HG03025 (cell line): ENCODE measurements around the gene WNT11.

Source experiments
- ATAC-seq: cut with Tn5 transposase; IDR thresholded peaks from one replicate; pipeline ENCODE4 v1.9.1; 2021; ENCODE audit warnings: mild to moderate bottlenecking, moderate library complexity; ENCODE audit not compliant: unreplicated experiment, low FRiP score

Gene WNT11

GRCh38 chr11:76184551-76184993 is 21.7 kb downstream of the WNT11 start:
- no peak for ATAC-seq

- ATAC-seq: no peak
Observed at GRCh38 chr11:76181371-76181770, 24.9 kb downstream of the WNT11 start.

GRCh38 chr11:76179147-76179546 is 27.2 kb downstream of the WNT11 start:
- ATAC-seq: no peak

- ATAC-seq: no peak
Observed at GRCh38 chr11:76177250-76177686, 29.0 kb downstream of the WNT11 start.

GRCh38 chr11:76176463-76176862 is 29.8 kb downstream of the WNT11 start:
- no peak for ATAC-seq

- no peak for ATAC-seq
Observed at GRCh38 chr11:76175783-76176182, 30.5 kb downstream of the WNT11 start.

GRCh38 chr11:76174330-76174729 is 32.0 kb downstream of the WNT11 start:
- ATAC-seq: no peak

- ATAC-seq: no peak
Observed at GRCh38 chr11:76173663-76174062, 32.6 kb downstream of the WNT11 start.

- ATAC-seq: no peak
Observed at GRCh38 chr11:76172583-76172982, 33.7 kb downstream of the WNT11 start.

- no peak for ATAC-seq
Observed at GRCh38 chr11:76170468-76170867, 35.8 kb downstream of the WNT11 start.

GRCh38 chr11:76169473-76169896 is 36.8 kb downstream of the WNT11 start:
- ATAC-seq: no peak

GRCh38 chr11:76167590-76167989 is 38.7 kb downstream of the WNT11 start:
- no peak for ATAC-seq

- ATAC-seq: no peak
Observed at GRCh38 chr11:76166314-76166713, 40.0 kb downstream of the WNT11 start.

- no peak for ATAC-seq
Observed at GRCh38 chr11:76164861-76165751, 41.2 kb downstream of the WNT11 start.

GRCh38 chr11:76164081-76164480 is 42.2 kb downstream of the WNT11 start:
- ATAC-seq: no peak

- ATAC-seq: no peak
Observed at GRCh38 chr11:76163289-76163880, 42.9 kb downstream of the WNT11 start.

GRCh38 chr11:76162336-76163288 is 43.7 kb downstream of the WNT11 start:
- ATAC-seq: no peak

- ATAC-seq: no peak
Observed at GRCh38 chr11:76161261-76161961, 44.9 kb downstream of the WNT11 start.

GRCh38 chr11:76160856-76161255 is 45.4 kb downstream of the WNT11 start:
- ATAC-seq: no peak
